Cerebellar cortex (tissue), 1 donor: ENCODE data around the gene TMEM184C.

Source experiments
- DNase-seq: peaks from one replicate; pipeline ENCODE4 v3.0.0-alpha.2; 2015; ENCODE audit warnings: low spot score

The TMEM184C gene

GRCh38 chr4:147655639-147656038, 38.4 kb downstream of the TMEM184C start:
- DNase-seq, result no peak

GRCh38 chr4:147658501-147658900, 41.3 kb downstream of the TMEM184C start:
- DNase-seq, result no peak

- no peak for DNase-seq
Measured at GRCh38 chr4:147674073-147674472, 56.9 kb downstream of the TMEM184C start.

- DNase-seq, result no peak
Measured at GRCh38 chr4:147674496-147674895, 57.3 kb downstream of the TMEM184C start.

- DNase-seq, result no peak
Measured at GRCh38 chr4:147678106-147678505, 60.9 kb downstream of the TMEM184C start.

- peak; percentile 9 for DNase-seq
Measured at GRCh38 chr4:147678796-147679549, 61.8 kb downstream of the TMEM184C start.

- DNase-seq, result peak; percentile 12
Measured at GRCh38 chr4:147682755-147683154, 65.6 kb downstream of the TMEM184C start.

GRCh38 chr4:147683188-147683591, 66.0 kb downstream of the TMEM184C start:
- DNase-seq, result peak; percentile 47

- DNase-seq, result peak; percentile 90
Measured at GRCh38 chr4:147683717-147684700, 66.8 kb downstream of the TMEM184C start, which contains the start of gene PRMT9. TSS of gene PRMT9 (minus strand) at chr4:147684163. CDS start at chr4:147683987, 176 bp downstream.

GRCh38 chr4:147689067-147689466, 71.9 kb downstream of the TMEM184C start:
- no peak for DNase-seq

- no peak for DNase-seq
Measured at GRCh38 chr4:147691820-147692219, 74.6 kb downstream of the TMEM184C start.

GRCh38 chr4:147693218-147693617, 76.0 kb downstream of the TMEM184C start:
- DNase-seq, result no peak

- no peak for DNase-seq
Measured at GRCh38 chr4:147696866-147697265, 79.7 kb downstream of the TMEM184C start.

GRCh38 chr4:147704846-147705245, 87.6 kb downstream of the TMEM184C start:
- no peak for DNase-seq

GRCh38 chr4:147707892-147708672, 90.9 kb downstream of the TMEM184C start:
- peak; percentile 23 for DNase-seq

GRCh38 chr4:147709999-147710398, 92.8 kb downstream of the TMEM184C start:
- no peak for DNase-seq

GRCh38 chr4:147714575-147715401, 97.6 kb downstream of the TMEM184C start:
- no peak for DNase-seq

GRCh38 chr4:147717878-147718277, 100.7 kb downstream of the TMEM184C start:
- DNase-seq, result no peak
